SH-SY5Y (cell line): ENCODE data around the gene IBTK.

ENCODE experiments used
- GATA2 ChIP-seq: IDR thresholded peaks from 2 replicates; pipeline ENCODE4 v1.6.1; 2011; ENCODE audit warnings: mild to moderate bottlenecking, low read depth, low read length
- GATA3 ChIP-seq: IDR thresholded peaks from 2 replicates; pipeline ENCODE4 v1.6.1; 2011; ENCODE audit warnings: low read depth, mild to moderate bottlenecking, low read length, moderate library complexity

GRCh38 chr6:82245376-82245775 lies 2.2 kb downstream of the IBTK start:
- TF ChIP-seq GATA2: no peak
- no peak for TF ChIP-seq GATA3
